Uterus (tissue), 2 donors: ENCODE data around the gene LRRC8C.

Experiments used
- POLR2A ChIP-seq, 2 donors: fragments of 450-650 bp; IDR thresholded peaks; one replicate each; pipeline ENCODE4 v1.6.1; 2016; ENCODE audit warnings: antibody characterized with exemption in 2 of 2, mild to moderate bottlenecking in 1 of 2, moderate library complexity in 1 of 2
- TF ChIP-seq, protein P1 (sequence below), 4 experiments: fragments of 200-600 bp in 2 of 4; fragments of 450-650 bp in 2 of 4; sonication (generic) in 2 of 4; IDR thresholded peaks; one replicate each; pipeline ENCODE4 v1.5.1; 2016 to 2019; ENCODE audit warnings: antibody characterized with exemption in 4 of 4, mild to moderate bottlenecking in 2 of 4, moderate library complexity in 1 of 4

DNA sequence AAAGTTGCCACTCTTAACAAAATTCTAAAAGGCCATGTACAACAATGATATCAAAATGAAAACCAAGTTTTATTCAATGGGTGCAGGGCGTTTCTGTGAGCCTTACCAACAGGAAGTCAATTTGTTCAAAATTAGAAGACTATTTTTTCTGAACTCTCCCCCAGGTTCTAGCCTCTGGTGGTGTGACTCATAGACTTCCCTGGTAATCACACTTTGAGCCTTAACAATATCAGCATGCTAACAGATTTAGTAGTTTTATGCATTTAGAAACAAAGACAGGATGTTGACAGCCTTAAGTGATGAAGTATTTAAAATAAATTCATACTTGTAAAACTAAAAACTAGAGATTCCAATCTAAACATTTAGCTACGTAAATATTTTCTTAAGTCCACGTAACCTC lies 88.4 kb downstream of the LRRC8C start:
- TF ChIP-seq, protein P1, sequence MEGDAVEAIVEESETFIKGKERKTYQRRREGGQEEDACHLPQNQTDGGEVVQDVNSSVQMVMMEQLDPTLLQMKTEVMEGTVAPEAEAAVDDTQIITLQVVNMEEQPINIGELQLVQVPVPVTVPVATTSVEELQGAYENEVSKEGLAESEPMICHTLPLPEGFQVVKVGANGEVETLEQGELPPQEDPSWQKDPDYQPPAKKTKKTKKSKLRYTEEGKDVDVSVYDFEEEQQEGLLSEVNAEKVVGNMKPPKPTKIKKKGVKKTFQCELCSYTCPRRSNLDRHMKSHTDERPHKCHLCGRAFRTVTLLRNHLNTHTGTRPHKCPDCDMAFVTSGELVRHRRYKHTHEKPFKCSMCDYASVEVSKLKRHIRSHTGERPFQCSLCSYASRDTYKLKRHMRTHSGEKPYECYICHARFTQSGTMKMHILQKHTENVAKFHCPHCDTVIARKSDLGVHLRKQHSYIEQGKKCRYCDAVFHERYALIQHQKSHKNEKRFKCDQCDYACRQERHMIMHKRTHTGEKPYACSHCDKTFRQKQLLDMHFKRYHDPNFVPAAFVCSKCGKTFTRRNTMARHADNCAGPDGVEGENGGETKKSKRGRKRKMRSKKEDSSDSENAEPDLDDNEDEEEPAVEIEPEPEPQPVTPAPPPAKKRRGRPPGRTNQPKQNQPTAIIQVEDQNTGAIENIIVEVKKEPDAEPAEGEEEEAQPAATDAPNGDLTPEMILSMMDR (IDR thresholded peaks at IDR 0.05) = no peak
- no peak for TF ChIP-seq POLR2A (IDR thresholded peaks at IDR 0.05)
